Measurements from ENCODE around the gene GABPA.

DNA sequence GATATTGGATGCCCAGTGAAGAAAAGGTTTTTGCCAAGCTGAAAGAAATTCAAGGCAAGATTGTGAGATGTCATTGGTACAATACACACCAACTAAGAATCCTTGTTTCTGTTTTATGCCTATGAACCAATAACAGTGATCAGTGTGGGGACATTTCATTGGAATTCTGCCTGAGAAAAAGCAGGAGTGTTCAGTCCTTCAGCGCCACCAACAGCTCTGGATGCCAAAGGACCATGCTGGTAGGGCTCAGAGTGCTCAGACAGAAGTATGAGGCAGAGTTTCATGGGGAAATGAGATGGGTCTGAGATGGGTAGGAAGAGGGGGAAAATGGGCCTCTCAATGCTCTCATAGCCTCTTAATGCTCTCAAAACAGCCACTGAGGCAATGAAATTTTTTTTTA, 56.5 kb downstream of the GABPA start:
- TF ChIP-seq CTCF (CRISPR knock-in tag; IDR thresholded peaks at IDR 0.05) (peak; percentile 19; the same call in 1 of the 2 replicates), ZNF597 (CRISPR knock-in tag; IDR thresholded peaks at IDR 0.05) (no peak), KLF6 (CRISPR knock-in tag; IDR thresholded peaks at IDR 0.05) (no peak), ZBTB49 (CRISPR knock-in tag; IDR thresholded peaks at IDR 0.05; ENCODE audit: borderline replicate concordance) (no peak), SMC3 (IDR thresholded peaks at IDR 0.05; ENCODE audit: low read length) (no peak), POLR2A (IDR thresholded peaks at IDR 0.05; ENCODE audit: insufficient read depth in 1 of 2, low read depth in 2 of 2, low read length in 2 of 2) (no peak)
